HG03095 (cell line): ENCODE results near the gene BRD9.
"Not testable (repeated sequence)": the region's sequence is repeated elsewhere in the genome, so short reads cannot be mapped to it uniquely, and the experiment has no call there.

Experiments used
- ATAC-seq: cut with Tn5 transposase; IDR thresholded peaks from one replicate; pipeline ENCODE4 v1.9.1; 2021; ENCODE audit warnings: moderate library complexity; ENCODE audit not compliant: unreplicated experiment

BRD9 gene

DNA sequence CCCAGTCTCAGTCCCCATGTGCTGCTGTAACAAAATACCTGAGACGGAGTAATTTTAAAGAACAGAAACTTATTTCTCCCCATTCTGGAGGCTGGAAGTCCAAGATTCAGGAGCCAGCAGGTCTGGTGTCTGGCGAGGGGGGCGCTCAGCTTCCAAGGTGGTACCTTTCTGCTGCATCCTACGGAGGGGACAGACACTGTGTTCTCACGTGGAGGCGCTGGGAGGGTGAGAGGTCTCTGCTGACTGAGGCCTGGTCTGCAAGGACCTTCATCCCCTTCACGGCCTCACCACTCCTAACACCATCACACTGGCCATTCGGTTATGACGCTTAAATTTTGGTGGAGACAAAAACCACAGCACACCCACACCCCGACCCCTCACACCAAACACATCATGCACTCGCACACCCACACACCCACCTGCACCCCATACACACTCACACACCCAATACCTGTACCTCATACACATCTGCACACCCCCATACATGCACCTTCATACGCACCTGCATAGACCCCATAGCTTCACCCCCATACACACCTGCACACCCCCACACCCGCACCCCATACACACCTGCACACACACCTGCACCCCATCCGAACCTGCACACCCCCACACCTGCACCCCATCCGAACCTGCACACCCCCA lies 32.0 kb downstream of the BRD9 start:
- ATAC-seq = no peak

- no peak for ATAC-seq
Measured at GRCh38 chr5:859798-860296, 32.8 kb downstream of the BRD9 start.

GRCh38 chr5:859391-859790 lies 33.2 kb downstream of the BRD9 start:
- no peak for ATAC-seq

GRCh38 chr5:858726-859125 lies 33.9 kb downstream of the BRD9 start:
- ATAC-seq = no peak

DNA sequence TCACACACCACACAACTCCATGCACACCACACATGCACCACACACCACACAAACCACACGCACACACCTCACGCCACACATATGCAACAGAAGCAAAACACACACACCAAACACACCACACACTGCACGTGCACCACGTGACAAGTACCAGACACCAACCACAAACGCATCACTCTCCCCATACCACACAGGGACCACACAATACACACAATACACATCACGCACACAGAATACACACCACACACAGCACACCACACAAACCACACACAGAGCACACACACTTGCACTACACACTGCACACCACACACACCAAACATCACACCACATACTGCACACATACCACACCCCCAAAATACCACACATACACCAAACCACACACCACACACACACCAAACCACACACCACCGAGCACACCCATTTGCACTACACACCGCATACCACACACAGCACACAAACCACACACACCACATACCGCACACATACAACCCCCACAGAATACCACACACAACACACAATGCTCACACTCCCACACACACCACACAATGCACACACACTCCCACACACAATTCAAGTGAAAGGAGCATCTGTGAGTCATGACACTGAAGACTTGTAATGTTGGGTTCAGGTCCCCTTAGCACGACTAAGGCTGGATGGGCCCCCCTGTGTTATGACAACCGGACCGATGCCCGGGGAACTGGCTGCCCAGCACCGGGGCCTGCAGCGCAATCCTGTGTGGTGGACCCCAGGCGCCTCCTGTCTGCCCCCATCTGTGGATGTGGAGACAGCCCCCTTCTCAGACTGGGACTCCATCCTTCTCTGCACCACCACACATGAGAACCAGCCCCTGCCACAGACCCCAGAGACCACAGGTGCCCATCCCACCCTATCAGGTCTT lies 35.8 kb downstream of the BRD9 start:
- ATAC-seq = no peak

DNA sequence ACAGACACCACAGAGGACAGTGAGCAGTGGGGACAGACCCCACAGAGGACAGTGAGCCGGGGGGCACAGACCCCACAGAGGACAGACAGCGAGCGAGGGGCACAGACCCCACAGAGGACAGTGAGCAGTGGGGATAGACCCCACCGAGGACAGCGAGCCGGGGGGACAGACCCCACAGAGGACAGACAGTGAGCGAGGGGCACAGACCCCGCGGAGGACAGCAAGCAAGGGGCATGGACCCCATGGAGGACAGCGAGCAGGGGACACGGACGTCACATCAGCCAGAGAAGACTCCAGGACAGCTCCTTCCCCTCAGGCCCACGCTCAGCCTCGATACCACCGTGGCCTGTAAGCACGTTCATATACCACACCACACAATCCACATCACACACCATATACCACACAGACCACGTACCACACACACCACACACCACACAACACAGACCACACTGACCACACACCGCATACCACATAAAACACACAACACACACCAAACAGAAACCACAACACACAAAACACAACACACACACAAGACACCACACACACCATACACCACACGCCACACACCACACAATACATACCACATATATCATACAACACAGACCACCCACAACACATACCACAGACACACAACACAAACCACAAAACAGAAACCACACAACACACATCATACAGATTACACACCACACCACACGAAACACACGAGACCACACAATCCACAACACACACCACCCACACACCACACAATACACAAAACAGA lies 36.6 kb downstream of the BRD9 start:
- ATAC-seq = no peak

DNA sequence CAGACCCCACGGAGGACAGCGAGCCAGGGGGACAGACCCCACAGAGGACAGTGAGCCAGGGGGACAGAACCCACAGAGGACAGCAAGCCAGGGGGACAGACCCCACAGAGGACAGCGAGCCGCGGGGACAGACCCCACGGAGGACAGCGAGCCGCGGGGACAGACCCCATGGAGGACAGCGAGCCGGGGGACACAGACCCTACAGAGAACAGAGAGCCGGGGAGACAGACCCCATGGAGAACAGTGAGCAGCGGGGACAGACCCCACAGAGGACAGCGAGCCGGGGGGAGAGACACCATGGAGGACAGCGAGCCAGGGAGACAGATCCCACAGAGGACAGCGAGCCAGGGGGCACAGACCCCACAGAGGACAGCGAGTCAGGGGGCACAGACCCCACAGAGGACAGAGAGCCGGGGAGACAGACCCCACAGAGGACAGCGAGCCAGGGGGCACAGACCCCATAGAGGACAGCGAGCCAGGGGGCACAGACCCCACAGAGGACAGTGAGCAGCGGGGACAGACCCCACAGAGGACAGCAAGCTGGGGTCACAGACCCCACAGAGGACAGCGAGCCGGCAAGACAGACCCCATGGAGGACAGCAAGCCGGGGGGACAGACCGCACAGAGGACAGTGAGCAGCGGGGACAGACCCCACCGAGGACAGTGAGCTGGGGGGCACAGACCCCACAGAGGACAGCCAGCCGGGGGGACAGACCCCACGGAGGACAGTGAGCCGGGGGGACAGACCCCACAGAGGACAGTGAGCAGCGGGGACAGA lies 37.4 kb downstream of the BRD9 start:
- ATAC-seq = no peak

- ATAC-seq = no peak
Measured at GRCh38 chr5:854217-854616, 38.4 kb downstream of the BRD9 start.

GRCh38 chr5:853416-854090 lies 39.0 kb downstream of the BRD9 start:
- ATAC-seq = not testable (repeated sequence)

DNA sequence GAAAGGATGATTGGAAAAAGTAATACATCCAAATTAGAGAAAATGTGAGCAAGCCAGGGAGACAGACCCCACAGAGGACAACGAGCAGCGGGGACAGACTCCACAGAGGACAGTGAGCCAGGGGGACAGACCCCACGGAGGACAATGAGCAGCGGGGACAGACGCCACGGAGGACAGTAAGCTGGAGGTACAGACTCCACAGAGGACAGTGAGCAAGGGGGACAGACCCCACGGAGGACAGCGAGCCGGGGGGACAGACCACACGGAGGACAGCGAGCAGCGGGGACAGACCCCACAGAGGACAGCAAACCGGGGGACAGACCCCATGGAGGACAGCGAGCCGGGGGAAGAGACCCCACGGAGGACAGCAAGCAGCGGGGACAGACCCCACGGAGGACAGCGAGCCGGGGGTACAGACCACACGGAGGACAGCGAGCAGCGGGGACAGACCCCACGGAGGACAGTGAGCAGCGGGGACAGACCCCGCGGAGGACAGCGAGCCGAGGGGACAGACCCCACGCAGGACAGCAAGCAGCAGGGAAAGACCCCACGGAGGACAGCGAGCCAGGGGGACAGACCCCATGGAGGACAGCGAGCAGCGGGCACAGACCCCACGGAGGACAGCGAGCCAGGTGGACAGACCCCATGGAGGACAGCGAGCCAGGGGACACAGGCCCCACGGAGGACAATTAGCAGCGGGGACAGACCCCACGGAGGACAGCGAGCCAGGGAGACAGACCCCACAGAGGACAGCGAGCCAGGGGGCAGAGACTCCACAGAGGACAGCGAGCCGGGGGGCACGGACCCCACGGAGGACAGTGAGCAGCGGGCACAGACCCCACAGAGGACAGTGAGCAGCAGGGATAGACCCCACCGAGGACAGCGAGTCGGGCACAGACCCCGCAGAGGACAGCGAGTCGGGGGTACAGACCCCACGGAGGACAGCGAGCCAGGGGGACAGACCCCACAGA lies 39.9 kb downstream of the BRD9 start:
- no peak for ATAC-seq

- ATAC-seq = no peak
Measured at GRCh38 chr5:852018-852417, 40.6 kb downstream of the BRD9 start.

GRCh38 chr5:851553-851952 lies 41.0 kb downstream of the BRD9 start:
- ATAC-seq = no peak

DNA sequence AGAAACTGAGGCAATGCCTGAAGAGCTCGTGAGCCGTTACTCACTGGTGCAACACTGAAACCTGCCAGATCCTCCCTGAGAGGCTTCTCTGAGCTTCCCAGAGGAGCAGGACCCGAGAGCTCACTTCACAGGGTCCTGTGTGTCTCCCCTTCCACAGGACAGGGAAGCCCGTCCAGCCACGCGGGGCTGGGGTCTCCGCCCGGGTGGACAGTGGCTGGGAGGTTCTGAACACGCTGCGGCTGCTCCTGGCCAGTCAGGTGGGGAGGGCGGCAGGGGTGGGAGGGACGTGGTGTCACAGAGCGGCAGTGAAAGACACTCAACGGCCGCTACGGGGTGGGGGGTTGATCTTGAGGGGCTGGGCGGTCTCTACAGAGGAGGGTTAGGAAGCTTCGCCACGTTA lies 41.5 kb downstream of the BRD9 start:
- no peak for ATAC-seq

GRCh38 chr5:850511-851006 lies 42.0 kb downstream of the BRD9 start, which contains the start of gene ZDHHC11:
ZDHHC11 (minus strand) TSS chr5:850986; CDS start chr5:850602, 384 bp downstream.
- no peak for ATAC-seq

DNA sequence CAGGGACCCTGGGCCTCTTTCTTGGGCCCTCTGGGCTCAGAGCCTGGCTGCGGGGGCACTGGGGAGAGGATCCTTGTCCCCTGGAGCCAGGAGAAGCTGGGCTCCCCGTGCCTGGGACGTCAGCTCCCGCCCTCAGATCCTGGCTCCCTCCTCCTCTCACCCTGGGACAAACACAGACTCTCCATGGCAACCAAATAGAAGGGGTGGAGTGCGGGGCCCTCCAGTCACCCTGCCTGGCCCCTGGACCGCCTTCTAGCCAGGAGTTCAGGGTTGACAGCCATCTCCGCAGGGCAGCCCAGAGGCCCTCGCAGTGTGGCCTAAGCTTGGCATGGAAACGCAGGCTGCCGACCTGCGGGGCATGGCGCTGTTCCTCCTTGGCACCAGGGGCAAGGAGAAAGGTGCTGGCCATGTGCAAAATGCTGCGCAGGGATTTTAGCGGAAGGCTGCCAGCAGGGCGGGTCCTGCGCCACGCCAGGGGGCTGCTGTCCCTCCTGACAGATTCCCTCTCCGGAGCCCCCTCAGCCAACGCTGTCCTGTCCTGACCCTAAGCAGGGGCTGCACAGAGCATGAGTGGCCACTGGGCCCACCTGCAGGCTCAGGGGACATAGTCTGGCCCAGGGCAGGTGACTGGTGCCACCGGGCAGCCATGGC lies 42.8 kb downstream of the BRD9 start:
- ATAC-seq = no peak

GRCh38 chr5:848671-849111 lies 43.9 kb downstream of the BRD9 start:
- no peak for ATAC-seq

DNA sequence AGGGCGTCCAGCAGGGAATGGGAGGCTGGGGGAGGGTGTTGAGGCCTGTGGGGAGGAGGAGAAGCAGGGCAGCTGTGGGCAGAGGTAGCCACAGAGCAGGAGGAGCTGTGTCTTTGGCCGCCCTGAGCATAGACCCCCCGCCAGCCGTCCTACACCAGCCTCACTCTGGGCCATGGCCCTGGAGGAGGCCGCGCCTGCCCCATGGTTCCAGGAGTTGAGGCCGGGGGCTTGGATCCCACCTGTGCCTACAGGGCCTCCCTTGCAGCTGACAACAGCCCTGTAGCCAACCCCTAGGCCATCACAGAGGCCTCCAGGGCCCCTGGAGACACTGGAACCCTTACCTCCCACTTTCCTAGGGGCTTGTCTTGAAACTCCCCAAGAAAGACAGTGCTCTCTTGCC lies 44.9 kb downstream of the BRD9 start:
- not testable (repeated sequence) for ATAC-seq

- ATAC-seq = not testable (repeated sequence)
Measured at GRCh38 chr5:847212-847611, 45.4 kb downstream of the BRD9 start.
